Astrocyte of the cerebellum (primary cell): ENCODE results near the gene CRELD2.
A peak's percentile ranks its signal among the peaks of the same experiment; 100 is the strongest.

Source experiments
- DNase-seq: peaks from one replicate; pipeline ENCODE4 v3.0.0-alpha.2; 2011; ENCODE audit warnings: low read depth
- H3K4me3 ChIP-seq: 2 replicates; pipeline ENCODE4 v1.5.1; 2011; ENCODE audit warnings: mild to moderate bottlenecking, low read depth, low read length, moderate library complexity
- CTCF ChIP-seq: IDR thresholded peaks from 2 replicates; pipeline ENCODE4 v1.5.1; 2012; ENCODE audit warnings: low read length, low read depth, moderate library complexity, mild to moderate bottlenecking; ENCODE audit errors: missing control alignments
- in situ Hi-C: cut with HindIII; loops from 2 replicates; pipeline ENCODE4 v1.10.0; 2017; ENCODE audit warnings: low sequenced_read_pairs

Gene CRELD2

GRCh38 chr22:49922926-49923325 lies 4.5 kb downstream of the CRELD2 start:
- no peak overlapping the region for H3K4me3 ChIP-seq
- no peak for DNase-seq
- TF ChIP-seq CTCF: no peak
- in situ Hi-C loops: loop anchor here (25.0 kb wide), 1 partner anchor 136 kb away; no protein-coding TSS in a partner anchor

DNA sequence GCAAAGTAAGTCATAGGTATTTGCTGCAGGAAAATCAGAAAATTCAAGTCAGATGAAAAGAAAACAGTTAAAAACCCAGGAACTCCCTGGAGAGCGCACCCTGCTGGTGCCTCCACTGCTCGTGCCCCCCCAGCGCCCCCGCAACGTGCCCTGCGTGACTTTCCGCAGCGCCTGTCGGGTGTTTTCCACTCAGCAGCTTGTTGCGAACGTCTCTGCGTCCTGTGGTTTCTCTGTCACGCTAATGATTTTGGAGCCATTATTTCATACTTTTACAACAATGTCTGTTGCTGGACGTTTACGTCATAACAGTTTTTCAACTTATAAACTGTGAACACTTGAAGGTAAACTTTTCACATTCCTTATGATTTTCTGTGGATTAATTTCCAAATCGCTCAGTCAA lies 5.0 kb downstream of the CRELD2 start:
- no peak for DNase-seq
- TF ChIP-seq CTCF: peak; percentile 9
- H3K4me3 ChIP-seq: no peak overlapping the region
- in situ Hi-C loops: loop anchor here (25.0 kb wide), 1 partner anchor 136 kb away; no protein-coding TSS in a partner anchor

DNA sequence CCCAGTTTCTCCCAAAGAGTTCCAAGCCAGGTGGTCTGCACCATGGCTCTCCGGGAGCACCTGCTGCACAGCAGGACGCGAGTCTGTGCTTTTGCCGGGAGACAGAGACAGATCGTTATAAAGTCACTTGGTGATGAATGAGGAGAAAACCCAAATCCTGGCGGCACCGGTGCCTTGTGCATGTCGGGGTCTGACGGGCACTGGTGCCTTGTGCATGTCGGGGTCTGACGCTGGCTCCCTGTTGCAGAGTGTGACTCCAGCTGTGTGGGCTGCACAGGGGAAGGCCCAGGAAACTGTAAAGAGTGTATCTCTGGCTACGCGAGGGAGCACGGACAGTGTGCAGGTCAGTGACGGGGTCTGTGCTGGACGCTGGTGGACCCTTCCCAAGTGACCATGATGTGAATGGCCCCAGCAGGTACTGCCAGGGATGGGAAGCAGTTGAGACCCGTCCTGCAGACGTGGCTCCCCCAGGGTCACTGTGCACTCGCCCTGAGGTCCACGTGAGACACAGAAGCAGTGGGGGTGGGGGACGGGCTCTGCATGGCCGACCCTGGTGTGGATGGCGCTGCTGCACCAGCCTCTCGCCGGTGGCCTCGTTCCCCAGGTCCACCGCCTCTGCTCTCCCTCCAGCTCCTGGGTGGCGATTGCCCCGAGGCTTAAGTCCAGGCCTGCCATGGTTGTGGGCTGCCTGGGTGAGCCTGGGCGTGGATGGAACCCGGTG lies 5.8 kb downstream of the CRELD2 start:
- in situ Hi-C loops: loop anchor here (25.0 kb wide), 1 partner anchor 137 kb away; no protein-coding TSS in a partner anchor
- no peak for TF ChIP-seq CTCF
- DNase-seq: no peak
- H3K4me3 ChIP-seq: no peak overlapping the region

GRCh38 chr22:49925525-49926128 lies 7.2 kb downstream of the CRELD2 start:
- no peak for DNase-seq
- no peak for TF ChIP-seq CTCF
- in situ Hi-C loops: no loop called here
- H3K4me3 ChIP-seq: no peak overlapping the region

DNA sequence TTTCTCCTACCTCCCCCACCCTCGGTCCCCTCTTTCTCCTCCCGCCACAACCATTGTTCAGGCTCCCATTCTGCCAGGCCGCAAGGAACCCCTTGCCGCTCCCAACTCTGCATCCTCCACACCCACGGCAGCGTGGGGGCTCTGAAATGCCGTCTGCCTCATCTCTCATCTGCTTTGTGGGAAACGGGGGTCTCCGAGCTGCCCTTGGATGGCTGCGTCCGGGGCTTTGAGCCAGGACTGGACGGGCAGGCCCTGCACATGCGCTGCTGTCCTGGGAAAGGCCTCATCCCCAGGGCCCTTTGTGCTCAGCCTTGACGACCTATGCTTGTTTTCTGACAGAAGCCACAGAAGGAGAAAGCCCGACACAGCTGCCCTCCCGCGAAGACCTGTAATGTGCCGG lies 8.5 kb downstream of the CRELD2 start:
- in situ Hi-C loops: no loop called here
- TF ChIP-seq CTCF: no peak
- no peak overlapping the region for H3K4me3 ChIP-seq
- DNase-seq: no peak

- TF ChIP-seq CTCF: no peak
- DNase-seq: no peak
- in situ Hi-C loops: no loop called here
- no peak overlapping the region for H3K4me3 ChIP-seq
These were observed 9.2 kb downstream of the CRELD2 start for GRCh38 chr22:49927483-49928184.
